Immature natural killer cell (primary cell): ENCODE data around the gene HIRA. TPM values are rescaled to one million over a fixed set of nuclear protein-coding genes. Genes with fewer than 3 reads are reported as not detected.
A peak's percentile ranks its signal among the peaks of the same experiment; 100 is the strongest.
"Not testable (repeated sequence)": the region's sequence is repeated elsewhere in the genome, so short reads cannot be mapped to it uniquely, and the experiment has no call there.

Experiments used
- DNase-seq, 3 donors: peaks; one replicate each; pipeline ENCODE4 v3.0.0; 2022; ENCODE audit warnings: mixed read lengths in 1 of 3
- H3K27ac Mint-ChIP-seq, 6 donors: one replicate each; pipeline ENCODE4 v1.8.0; 2020; ENCODE audit warnings: mixed read lengths in 6 of 6, mild to moderate bottlenecking in 5 of 6, inconsistent platforms in 4 of 6, moderate library complexity in 3 of 6
- H3K27me3 Mint-ChIP-seq, 3 donors: one replicate each; pipeline ENCODE4 v1.8.0; 2020 to 2021; ENCODE audit warnings: low read depth in 3 of 3, mild to moderate bottlenecking in 3 of 3, mixed read lengths in 3 of 3, moderate library complexity in 3 of 3, inconsistent platforms in 1 of 3
- H3K36me3 Mint-ChIP-seq, 3 donors: one replicate each; pipeline ENCODE4 v1.8.0; 2020; ENCODE audit warnings: mixed read lengths in 3 of 3, inconsistent platforms in 2 of 3, mild to moderate bottlenecking in 2 of 3
- H3K4me1 Mint-ChIP-seq, 2 donors: one replicate each; pipeline ENCODE4 v1.8.0; 2020; ENCODE audit warnings: inconsistent platforms in 2 of 2, mild to moderate bottlenecking in 2 of 2, mixed read lengths in 2 of 2, moderate library complexity in 1 of 2
- H3K4me3 Mint-ChIP-seq, 5 donors: one replicate each; pipeline ENCODE4 v1.8.0; 2020; ENCODE audit warnings: mild to moderate bottlenecking in 5 of 5, mixed read lengths in 5 of 5, inconsistent platforms in 3 of 5, moderate library complexity in 3 of 5
- H3K9me3 Mint-ChIP-seq, 6 donors: one replicate each; pipeline ENCODE4 v1.8.0; 2020; ENCODE audit warnings: mild to moderate bottlenecking in 6 of 6, mixed read lengths in 6 of 6, inconsistent platforms in 4 of 6, moderate library complexity in 3 of 6
- polyA plus RNA-seq, 3 donors: library from polyadenylated mRNA; unstranded; fragments of 300-500 nt; fragmentation: Illumina TruSeq; gene quantifications; one replicate each; pipeline ENCODE4 v1.2.3, GENCODE V29; 2021

Gene HIRA
- polyA plus RNA-seq, 3 donors from 2014 or later, result 4.3 to 11.5 (median 5.2) TPM

DNA sequence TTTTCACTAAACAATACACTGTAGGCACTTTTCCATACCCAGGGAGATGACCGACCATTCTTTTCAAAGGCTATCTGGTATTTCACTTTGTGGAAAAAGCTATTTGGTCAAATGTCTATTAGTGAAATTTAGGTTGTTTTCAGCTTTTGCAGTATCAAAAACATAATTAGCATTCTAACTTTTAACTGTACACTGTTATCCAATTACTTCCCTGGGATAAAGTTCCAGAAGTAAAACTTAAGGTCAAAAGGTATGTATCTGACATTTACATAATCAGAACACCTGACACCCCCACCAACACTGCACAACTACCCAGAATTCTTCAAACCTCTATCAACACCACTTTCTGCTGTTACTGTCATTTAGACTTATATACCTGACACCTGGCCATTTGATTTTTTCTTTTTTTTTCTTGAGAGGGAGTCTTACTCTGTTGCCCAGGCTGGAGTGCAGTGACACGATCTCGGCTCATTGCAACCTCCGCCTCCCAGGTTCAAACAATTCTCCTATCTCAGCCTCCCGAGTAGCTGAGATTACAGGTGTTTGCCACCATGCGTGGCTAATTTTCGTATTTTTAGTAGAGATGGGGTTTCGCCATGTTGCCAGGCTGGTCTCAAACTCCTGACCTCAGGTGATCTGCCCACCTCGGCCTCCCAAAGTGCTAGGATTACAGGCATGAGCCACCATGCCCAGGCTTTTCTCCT, 13.9 kb upstream of the HIRA start:
- H3K9me3 Mint-ChIP-seq, H3K27me3 Mint-ChIP-seq, DNase-seq, H3K36me3 Mint-ChIP-seq: not testable (repeated sequence)
- Mint-ChIP-seq H3K27ac (peak overlapping the region; percentile 3 to 70 (median 43)), H3K4me3 (peak overlapping the region; percentile 15 to 65 (median 36)), H3K4me1 (peaks cover 46 to 59% of the 10 kb centered on the region in 2 donors)

DNA sequence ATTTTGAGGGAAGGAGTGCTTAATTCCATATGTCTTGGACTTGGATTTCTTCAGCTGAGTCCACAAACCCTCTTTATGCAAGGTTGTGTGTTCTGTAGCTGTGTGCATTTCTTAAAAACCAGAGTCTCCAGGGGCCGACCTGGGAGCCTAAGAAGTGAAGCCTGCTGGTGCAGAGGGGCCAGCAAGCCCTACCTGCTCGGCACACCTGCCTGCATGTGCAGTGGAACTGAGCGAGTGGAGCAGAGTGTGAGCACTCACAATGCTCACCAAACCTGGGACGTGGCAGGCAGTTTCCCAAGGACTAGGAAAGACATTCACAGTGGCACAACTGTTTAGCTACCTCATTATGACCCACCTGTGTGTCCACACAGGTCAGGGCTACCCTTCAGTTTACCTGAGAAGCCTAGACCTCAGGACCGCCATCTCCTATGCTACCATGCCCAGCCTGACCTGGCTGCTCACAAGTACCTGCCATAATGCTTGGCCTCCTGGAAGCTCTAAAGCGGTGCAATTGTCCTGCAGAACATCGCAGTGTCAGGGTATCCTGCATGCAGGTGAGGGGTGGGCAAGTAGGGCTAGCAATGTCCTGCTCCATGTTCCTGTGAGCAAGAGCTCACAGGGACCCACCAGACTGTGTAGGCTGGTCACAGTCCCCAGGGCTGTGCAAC, 12.1 kb upstream of the HIRA start:
- Mint-ChIP-seq H3K27me3 (peaks cover 0 to 6% (median 2%) of the 10 kb centered on the region in 3 donors), H3K4me1 (peaks cover 47 to 58% of the 10 kb centered on the region in 2 donors), H3K27ac (peak overlapping the region in 2 of 6 donors; percentile 28 to 39), H3K9me3 (no peaks in the 10 kb centered on the region), H3K36me3 (peaks cover 0 to 5% (median 0%) of the 10 kb centered on the region in 3 donors), H3K4me3 (no peak overlapping the region)
- DNase-seq, result no peak

DNA sequence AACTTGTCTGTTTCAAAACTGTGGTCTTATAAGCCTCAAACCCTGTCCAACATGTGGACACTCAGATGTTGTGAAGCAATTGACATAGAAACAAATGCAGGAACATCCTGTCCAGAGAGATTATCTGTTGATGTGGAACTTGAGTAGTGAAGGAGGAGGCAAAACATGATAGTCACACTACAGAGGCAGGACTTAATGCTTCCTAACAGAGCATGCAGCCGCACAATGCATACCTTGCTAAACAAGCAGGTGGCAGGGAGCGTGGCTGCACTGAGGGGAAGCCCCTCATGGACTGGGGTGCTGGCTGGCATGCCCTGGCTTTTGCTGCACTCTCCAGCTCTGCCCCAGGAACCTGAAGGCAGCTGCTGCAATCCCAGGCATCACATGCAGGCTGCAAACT, 10.6 kb upstream of the HIRA start:
- Mint-ChIP-seq H3K4me1 (peaks cover 41 to 44% of the 10 kb centered on the region in 2 donors), H3K9me3 (no peaks in the 10 kb centered on the region), H3K36me3 (peaks cover 0 to 5% (median 0%) of the 10 kb centered on the region in 3 donors), H3K27ac (peak overlapping the region in 1 of 6 donors; percentile 39), H3K4me3 (no peak overlapping the region), H3K27me3 (peaks cover 0 to 2% (median 0%) of the 10 kb centered on the region in 3 donors)
- no peak for DNase-seq

DNA sequence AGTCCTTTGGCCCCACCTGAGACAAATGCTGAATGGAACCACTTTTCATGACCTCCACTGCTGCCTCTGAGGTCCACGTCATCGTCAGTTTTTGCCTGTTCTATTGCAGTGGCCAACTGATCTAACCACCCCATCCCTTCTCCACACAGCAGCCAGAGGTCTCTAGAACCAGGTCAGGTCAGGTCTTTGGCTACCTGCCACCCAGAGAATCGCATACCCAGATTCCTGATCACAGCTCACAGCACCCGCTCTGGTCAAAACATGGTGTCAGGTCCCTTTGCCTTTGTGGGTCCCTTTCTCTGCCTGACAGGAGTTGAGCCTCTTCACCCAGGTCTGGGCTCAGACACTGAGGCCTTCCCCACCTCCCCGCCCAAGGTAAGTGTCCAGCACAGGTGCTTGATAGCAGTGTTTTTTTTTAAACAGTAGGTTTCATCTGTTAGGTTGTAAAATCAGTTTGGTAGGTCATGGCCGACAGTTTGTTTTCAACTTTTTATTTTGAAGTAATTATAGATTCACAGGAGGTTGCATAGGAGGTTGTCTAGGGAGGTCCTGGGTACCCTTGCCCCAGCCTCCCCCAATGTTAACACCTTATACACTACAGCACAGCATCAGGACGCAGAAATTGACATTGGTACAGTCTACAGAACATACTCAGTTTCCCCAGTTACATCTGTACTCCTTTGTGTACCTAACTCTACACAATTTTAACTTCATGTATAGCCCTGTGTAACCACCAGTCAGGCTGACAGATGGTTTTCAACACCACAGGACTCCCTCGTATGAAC, 9.1 kb upstream of the HIRA start:
- DNase-seq, result no peak
- no peaks in the 10 kb centered on the region for H3K9me3 Mint-ChIP-seq
- peaks cover 0 to 5% (median 0%) of the 10 kb centered on the region in 3 donors for H3K36me3 Mint-ChIP-seq
- H3K27me3 Mint-ChIP-seq, result peaks cover 0 to 2% (median 0%) of the 10 kb centered on the region in 3 donors
- no peak overlapping the region for H3K4me3 Mint-ChIP-seq
- H3K27ac Mint-ChIP-seq, result peak overlapping the region in 5 of 6 donors; percentile 9 to 64 (median 34)
- H3K4me1 Mint-ChIP-seq, result peaks cover 30% of the 10 kb centered on the region in 2 donors

DNA sequence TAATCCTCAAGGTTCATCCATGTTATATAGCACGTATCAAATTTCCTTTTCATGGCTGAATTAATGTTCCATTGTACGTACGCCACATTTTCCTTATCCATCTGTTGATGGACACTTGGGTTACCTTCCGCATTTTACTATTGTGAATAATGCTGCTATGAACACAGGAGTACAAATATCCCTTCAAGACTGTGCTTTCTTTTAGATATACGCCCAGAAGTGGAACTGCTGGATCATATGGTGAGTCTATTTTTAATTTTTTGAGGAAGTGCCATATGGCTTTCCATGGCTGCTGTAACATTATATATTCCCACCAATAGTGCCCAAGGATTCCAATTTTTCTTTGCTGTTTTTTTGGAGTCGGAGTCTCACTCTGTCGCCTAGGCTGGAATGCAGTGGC, 6.8 kb upstream of the HIRA start:
- H3K27ac Mint-ChIP-seq, result peak overlapping the region in 2 of 6 donors; percentile 9 to 20
- no peak overlapping the region for H3K4me3 Mint-ChIP-seq

DNA sequence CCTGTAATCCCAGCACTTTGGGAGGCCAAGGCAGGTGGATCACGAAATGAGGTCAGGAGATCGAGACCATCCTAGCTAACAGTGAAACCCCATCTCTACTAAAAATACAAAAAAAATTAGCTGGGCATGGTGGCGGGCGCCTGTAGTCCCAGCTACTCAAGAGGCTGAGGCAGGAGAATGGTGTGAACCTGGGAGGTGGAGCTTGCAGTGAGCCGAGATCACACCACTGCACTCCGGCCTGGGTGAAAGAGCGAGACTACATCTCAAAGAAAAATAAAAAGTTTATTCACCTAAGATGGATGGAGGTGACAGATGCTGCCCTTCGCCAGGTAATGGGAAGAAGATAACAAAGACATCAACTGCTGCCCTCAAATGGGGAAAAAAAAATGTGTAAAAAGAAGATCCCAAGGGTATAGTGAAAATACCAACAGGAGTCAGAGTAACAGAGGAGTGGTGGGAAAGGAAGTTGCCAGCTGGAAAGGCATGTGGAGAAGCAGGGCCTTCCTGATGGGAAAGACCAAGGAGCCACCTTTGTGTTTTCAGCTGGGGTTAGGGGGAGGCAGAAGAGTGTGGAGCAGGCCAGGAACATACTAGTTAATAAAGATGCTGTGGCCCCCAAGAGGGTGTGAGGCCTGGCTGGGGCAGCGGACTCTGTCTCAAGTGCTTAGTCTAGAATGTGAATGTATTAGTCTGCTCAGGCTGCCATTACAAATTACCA, 5.1 kb upstream of the HIRA start:
- not testable (repeated sequence) for H3K9me3 Mint-ChIP-seq, H3K27me3 Mint-ChIP-seq, H3K4me3 Mint-ChIP-seq, DNase-seq, H3K36me3 Mint-ChIP-seq
- H3K27ac Mint-ChIP-seq, result peak overlapping the region in 3 of 6 donors; percentile 8 to 25 (median 17)
- peaks cover 19 to 20% of the 10 kb centered on the region in 2 donors for H3K4me1 Mint-ChIP-seq

More for the DNA sequence above, 6.8 kb upstream of the HIRA start:
- peaks cover 16 to 17% of the 10 kb centered on the region in 2 donors for H3K4me1 Mint-ChIP-seq
- H3K9me3 Mint-ChIP-seq, result no peaks in the 10 kb centered on the region
- H3K27me3 Mint-ChIP-seq, result peaks cover 0 to 2% (median 0%) of the 10 kb centered on the region in 3 donors
- DNase-seq, result no peak
- peaks cover 0 to 6% (median 0%) of the 10 kb centered on the region in 3 donors for H3K36me3 Mint-ChIP-seq

DNA sequence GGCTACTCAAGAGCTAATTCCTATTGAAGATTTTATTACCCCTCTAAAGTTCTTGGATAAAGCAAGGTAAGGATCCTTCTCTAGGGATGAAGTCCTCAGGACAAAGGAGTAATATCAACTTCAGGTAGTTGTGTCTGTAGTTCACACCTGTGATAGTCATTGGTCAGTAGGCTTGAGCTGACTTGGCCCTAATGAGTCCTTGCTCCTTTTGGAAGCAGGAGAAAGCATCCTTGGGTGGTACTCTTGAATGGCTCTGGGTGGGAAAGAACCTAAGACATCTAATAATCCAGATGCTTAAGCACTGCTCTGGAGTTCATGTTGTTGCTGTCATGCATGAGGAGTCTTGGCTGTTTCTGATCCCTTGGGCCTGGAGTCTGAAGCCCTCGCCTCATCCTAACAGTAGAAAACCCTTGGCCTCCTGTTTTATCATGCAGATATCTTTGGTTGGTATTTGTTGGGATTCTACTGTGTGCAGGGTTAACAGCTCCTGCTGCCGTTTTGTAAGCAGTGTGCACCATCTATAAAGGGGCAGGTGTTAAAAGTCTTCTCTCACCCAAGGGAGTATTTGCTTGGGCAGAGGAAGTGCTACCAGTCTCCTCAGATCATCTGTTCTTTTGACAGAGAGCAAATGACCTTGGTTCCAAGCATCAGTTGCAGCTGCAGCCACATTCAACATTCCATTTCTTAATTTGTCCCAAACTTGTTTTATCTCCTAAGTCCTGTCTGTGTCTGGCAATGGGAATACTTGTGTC, 3.5 kb upstream of the HIRA start:
- Mint-ChIP-seq H3K9me3 (no peaks in the 10 kb centered on the region), H3K27me3 (peaks cover 10 to 20% (median 14%) of the 10 kb centered on the region in 3 donors), H3K27ac (peak overlapping the region in 5 of 6 donors; percentile 18 to 69 (median 46)), H3K4me3 (peak overlapping the region in 2 of 5 donors; percentile 21 to 35), H3K4me1 (peaks cover 24 to 28% of the 10 kb centered on the region in 2 donors), H3K36me3 (peaks cover 0 to 3% (median 0%) of the 10 kb centered on the region in 3 donors)
- DNase-seq, result no peak

DNA sequence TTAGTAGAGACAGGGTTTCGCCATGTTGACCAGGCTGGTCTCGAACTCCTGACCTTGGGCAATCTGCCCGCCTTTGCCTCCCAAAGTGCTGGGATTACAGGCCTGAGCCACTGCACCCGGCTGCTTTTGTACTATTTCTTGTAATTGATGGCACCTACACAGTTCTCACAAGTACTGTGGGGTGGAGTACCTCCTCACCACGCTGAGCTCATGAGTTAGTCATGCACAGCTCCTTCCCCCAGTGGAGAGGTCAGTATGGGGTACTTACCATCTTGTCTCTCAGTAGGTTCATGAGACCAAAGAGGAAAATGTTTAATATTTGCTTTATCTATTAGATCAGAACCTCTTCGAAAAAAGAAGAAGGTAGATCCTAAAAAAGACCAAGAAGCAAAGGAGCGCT, 2.9 kb upstream of the HIRA start:
- no peaks in the 10 kb centered on the region for H3K9me3 Mint-ChIP-seq
- H3K4me1 Mint-ChIP-seq, result peaks cover 30 to 33% of the 10 kb centered on the region in 2 donors
- H3K27ac Mint-ChIP-seq, result peak overlapping the region in 4 of 6 donors; percentile 66 to 90 (median 72)
- H3K36me3 Mint-ChIP-seq, result peaks cover 0 to 3% (median 0%) of the 10 kb centered on the region in 3 donors
- peak overlapping the region; percentile 42 to 64 (median 44) for H3K4me3 Mint-ChIP-seq
- peaks cover 12 to 20% (median 14%) of the 10 kb centered on the region in 3 donors for H3K27me3 Mint-ChIP-seq
- DNase-seq, result no peak

DNA sequence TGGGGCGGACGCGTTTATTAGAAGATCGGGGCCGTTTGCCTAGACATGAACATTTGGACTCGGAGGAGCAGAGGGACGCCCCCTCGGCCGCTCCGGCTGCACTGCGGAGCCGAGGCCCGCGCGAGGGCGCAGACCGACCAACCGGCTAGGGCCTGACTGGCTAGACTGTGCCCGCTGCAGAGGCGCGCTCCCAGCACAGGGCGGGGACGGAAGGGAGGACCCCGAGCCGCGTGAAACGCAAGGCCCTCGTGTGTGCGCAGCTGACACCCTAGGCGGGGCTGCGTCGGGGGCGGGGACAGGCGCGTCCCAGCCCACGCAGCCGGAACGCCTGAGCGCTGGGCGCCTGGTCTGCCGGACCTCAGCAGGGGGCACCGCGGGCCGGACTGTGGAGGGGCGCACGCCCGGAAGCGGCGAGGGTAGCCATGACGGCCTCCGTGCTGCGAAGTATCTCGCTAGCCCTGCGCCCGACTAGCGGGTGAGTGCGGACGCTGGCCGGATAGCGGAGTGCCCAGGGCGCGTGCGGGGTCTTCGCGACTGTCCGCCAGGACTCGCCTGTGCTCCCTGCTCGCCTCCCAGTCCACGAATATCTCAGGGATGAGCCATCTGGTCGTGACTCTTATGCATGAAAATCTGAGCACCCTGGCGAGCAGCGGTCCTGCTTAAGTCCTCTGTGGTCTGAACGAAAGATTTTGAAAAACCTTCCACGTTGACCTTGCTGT, 759 bp upstream of the HIRA start, which contains the start of gene MRPL40:
MRPL40 (plus strand) TSS at position 413 of the 719 bp plus-strand sequence; CDS start at position 423, 10 bp downstream.
- DNase-seq, result peak; percentile 86 to 91 (median 91)
- H3K27me3 Mint-ChIP-seq, result peaks cover 14 to 20% (median 14%) of the 10 kb centered on the region in 3 donors
- H3K4me3 Mint-ChIP-seq, result peak within 1 kb of the TSS; percentile 87 to 92 (median 91)
- H3K27ac Mint-ChIP-seq, result peak within 1 kb of the TSS; percentile 90 to 100 (median 94)
- H3K36me3 Mint-ChIP-seq, result peaks cover 5 to 8% (median 6%) of the 10 kb centered on the region in 3 donors
- peaks cover 47 to 51% of the 10 kb centered on the region in 2 donors for H3K4me1 Mint-ChIP-seq
- H3K9me3 Mint-ChIP-seq, result no peaks in the 10 kb centered on the region

DNA sequence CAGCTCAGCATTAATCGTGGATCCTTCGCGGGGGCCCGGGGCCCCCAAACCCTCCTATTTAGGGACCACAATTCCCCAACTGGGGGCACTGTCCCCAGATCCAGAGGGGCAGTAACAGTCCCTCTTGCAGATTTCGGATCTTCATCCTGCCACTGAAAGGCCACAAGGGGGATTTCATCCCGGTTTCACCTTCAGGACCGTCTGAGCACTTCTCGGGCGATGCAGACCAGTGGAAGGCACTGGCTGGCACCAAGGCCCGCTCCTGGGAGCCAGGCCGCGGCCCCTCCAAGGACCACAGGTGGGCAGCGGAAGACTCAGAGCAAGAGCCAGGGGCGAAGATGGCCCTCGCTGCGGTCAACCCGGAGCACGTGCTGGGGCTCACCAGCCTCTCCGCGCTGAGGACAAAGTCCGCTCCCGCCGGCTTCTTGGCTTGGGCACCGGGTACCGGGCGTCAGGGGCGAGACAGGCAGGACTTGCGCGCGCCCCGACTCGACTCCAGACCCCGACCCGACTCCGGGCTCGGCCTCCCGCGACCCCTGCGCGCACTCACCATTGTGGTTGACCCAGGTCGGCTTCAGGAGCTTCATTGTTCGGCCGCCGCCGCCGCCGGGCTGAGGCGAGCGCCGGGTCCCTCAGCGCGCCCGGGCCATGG, 517 bp downstream of the HIRA start:
- Mint-ChIP-seq H3K27ac (peak overlapping the region; percentile 92 to 100 (median 96)), H3K36me3 (peaks cover 6 to 11% (median 7%) of the 10 kb centered on the region in 3 donors), H3K9me3 (no peaks in the 10 kb centered on the region), H3K4me3 (peak overlapping the region; percentile 88 to 94 (median 92)), H3K4me1 (peaks cover 60 to 64% of the 10 kb centered on the region in 2 donors), H3K27me3 (peaks cover 14 to 20% (median 14%) of the 10 kb centered on the region in 3 donors)
- DNase-seq, result peak; percentile 44 to 50 (median 45)
